Thyroid gland (tissue), 4 donors: ENCODE measurements around the gene GNLY. TPM values are rescaled to one million over a fixed set of nuclear protein-coding genes. Genes with fewer than 3 reads are reported as not detected.

Source experiments
- DNase-seq, 2 donors: peaks; one replicate each; pipeline ENCODE4 v3.0.0-alpha.2; 2019
- H3K27ac ChIP-seq, 3 donors: fragments of 200-600 bp; sonication (generic); 1 replicate in 2 of 3; 2 replicates in 1 of 3; pipeline ENCODE4 v1.5.1; 2016 to 2019; ENCODE audit warnings: mild to moderate bottlenecking in 1 of 3, moderate library complexity in 1 of 3
- H3K27me3 ChIP-seq: fragments of 200-600 bp; sonication (generic); one replicate; pipeline ENCODE4 v1.5.1; 2019
- H3K36me3 ChIP-seq, 2 donors: fragments of 200-600 bp; sonication (generic); one replicate each; pipeline ENCODE4 v1.5.1; 2016 to 2019
- H3K4me1 ChIP-seq, 2 donors: fragments of 200-600 bp; sonication (generic); one replicate each; pipeline ENCODE4 v1.5.1; 2017 to 2019
- H3K4me3 ChIP-seq, 3 donors: fragments of 200-600 bp; sonication (generic); replicated peaks in 1 of 3; 1 replicate in 2 of 3; 2 replicates in 1 of 3; pipeline ENCODE4 v1.5.1; 2016; ENCODE audit warnings: mild to moderate bottlenecking in 1 of 3
- H3K9me3 ChIP-seq: fragments of 200-600 bp; sonication (generic); one replicate; pipeline ENCODE4 v1.5.1; 2017
- POLR2A ChIP-seq, 2 donors: fragments of 450-650 bp; IDR thresholded peaks; one replicate each; pipeline ENCODE4 v1.6.1; 2017; ENCODE audit warnings: antibody characterized with exemption in 2 of 2, mild to moderate bottlenecking in 2 of 2, moderate library complexity in 1 of 2
- WGBS, 2 donors: methylation state at CpG; one replicate each; pipeline ENCODE4 v1.1.5; 2017; 5-methylcytosine and 5-hydroxymethylcytosine counted together
- intact Hi-C: fragments of 100-400 bp; cut with DNase I; formaldehyde crosslinking; loops from one replicate; pipeline ENCODE4 v1.15.1; 2023
- total RNA-seq, 4 donors: library from RNA; depleted of rRNA; stranded (reverse); fragments of >200 nt; gene quantifications; one replicate each; pipeline ENCODE4 v1.2.3, GENCODE V29; 2016
- TF ChIP-seq, protein P1 (sequence below), 6 experiments: fragments of 200-600 bp in 3 of 6; fragments of 450-650 bp in 3 of 6; sonication (generic) in 3 of 6; IDR thresholded peaks; one replicate each; pipeline ENCODE4 v1.5.1; 2016 to 2019; ENCODE audit warnings: antibody characterized with exemption in 6 of 6, mild to moderate bottlenecking in 2 of 6, inconsistent platforms in 1 of 6, moderate library complexity in 1 of 6

Gene GNLY
- total RNA-seq, 4 donors from 2014 or later, result 0.22 to 3.6 (median 0.63) TPM; not detected in 1

DNA sequence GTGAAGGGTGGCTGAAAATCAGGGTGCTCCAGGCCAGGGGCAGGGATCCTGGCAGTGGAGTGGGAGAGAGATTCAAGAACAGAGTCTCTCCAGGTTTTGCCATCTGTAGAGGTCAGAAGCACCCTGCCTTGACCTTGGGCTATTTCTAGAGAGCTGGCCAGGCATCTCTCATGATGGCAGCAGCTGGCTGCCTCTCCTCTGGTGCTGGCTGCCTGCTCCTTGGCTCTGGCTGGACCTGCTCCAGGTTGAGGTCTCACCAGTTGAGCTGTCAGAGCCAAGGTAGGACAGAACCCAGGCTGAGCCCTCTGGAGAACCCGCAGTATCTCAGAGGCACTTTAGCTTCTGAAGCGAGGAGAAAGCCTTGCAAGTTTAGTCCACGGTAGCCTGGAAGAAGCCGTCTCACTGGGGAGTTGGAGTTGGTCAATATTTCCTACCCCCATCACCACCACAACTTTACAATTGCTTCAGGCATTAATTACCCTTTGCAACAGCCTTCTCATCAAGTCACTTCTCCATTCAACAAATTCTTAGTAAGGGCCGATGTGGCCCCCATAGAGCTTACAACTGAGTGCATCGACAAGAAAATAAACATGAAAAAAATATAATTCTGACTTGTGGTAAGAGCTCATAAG is 25.6 kb downstream of the GNLY start:
- 64 to 78% methylated on average over 6 of the region's 6 CpGs for WGBS, 2 donors
- peak; percentile 84 to 86 for DNase-seq
- TF ChIP-seq, protein P1, sequence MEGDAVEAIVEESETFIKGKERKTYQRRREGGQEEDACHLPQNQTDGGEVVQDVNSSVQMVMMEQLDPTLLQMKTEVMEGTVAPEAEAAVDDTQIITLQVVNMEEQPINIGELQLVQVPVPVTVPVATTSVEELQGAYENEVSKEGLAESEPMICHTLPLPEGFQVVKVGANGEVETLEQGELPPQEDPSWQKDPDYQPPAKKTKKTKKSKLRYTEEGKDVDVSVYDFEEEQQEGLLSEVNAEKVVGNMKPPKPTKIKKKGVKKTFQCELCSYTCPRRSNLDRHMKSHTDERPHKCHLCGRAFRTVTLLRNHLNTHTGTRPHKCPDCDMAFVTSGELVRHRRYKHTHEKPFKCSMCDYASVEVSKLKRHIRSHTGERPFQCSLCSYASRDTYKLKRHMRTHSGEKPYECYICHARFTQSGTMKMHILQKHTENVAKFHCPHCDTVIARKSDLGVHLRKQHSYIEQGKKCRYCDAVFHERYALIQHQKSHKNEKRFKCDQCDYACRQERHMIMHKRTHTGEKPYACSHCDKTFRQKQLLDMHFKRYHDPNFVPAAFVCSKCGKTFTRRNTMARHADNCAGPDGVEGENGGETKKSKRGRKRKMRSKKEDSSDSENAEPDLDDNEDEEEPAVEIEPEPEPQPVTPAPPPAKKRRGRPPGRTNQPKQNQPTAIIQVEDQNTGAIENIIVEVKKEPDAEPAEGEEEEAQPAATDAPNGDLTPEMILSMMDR (IDR thresholded peaks at IDR 0.05), result no peak
- peak in 1 of 2 donors; percentile 31 for TF ChIP-seq POLR2A (IDR thresholded peaks at IDR 0.05)
- Histone ChIP-seq H3K36me3 (no peaks in the 10 kb centered on the region), H3K27me3 (no peaks in the 10 kb centered on the region), H3K4me3 (no peak overlapping the region), H3K9me3 (no peaks in the 10 kb centered on the region), H3K27ac (peak overlapping the region; percentile 61 to 82 (median 73)), H3K4me1 (peaks cover 34 to 44% of the 10 kb centered on the region in 2 donors)
- intact Hi-C loops, result no loop called here

DNA sequence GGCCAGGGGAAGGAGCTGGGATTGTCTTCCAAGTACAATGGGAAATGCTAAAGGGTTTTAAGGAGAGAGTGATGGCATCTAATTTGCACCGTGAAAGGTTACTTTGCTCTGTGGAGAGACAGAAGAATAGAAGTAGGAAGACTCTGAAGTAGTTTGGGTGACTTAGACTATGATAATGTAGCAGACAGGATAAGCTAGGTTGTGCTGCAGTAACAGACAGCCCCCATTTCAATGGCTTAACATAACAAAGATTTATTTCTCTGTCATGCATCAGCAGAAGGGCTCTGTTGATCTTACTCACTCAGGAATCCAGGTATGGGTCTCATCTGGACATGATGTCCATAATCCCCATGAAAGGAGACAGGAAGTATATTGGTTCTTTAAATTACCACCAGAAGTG is 26.4 kb downstream of the GNLY start:
- no peaks in the 10 kb centered on the region for H3K27me3 ChIP-seq
- H3K9me3 ChIP-seq, result no peaks in the 10 kb centered on the region
- H3K36me3 ChIP-seq, result no peaks in the 10 kb centered on the region
- 93 to 94% methylated on average over 1 of the region's 1 CpG for WGBS, 2 donors
- DNase-seq, result no peak
- H3K4me1 ChIP-seq, result peaks cover 27 to 40% of the 10 kb centered on the region in 2 donors
- intact Hi-C loops, result no loop called here
- TF ChIP-seq POLR2A (IDR thresholded peaks at IDR 0.05), result no peak
- TF ChIP-seq, protein P1 (IDR thresholded peaks at IDR 0.05), result no peak
- no peak overlapping the region for H3K4me3 ChIP-seq
- H3K27ac ChIP-seq, result peak overlapping the region in 2 of 3 donors; percentile 61 to 73

DNA sequence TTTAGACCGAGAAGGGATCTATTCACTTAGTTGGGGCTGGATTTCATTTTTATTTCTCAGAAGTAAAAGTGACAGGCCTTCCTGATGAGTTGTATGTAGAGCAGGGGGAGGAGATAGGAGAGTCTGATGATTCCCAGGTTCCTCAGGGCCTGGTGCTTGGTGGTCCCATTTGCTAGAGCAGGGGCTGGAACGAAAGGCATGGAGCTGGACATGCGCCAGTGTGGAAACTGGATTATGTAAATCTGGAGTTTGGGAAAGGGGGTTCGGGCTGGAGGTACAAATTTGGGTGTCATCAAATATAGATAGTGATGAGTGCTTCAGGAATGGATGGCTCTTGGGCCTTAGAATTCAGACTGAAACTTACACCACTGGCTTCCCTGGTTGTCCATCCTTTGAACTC is 27.5 kb downstream of the GNLY start:
- intact Hi-C loops, result no loop called here
- no peak for DNase-seq
- 94 to 97% methylated on average over 4 of the region's 4 CpGs for WGBS, 2 donors
- H3K27me3 ChIP-seq, result no peaks in the 10 kb centered on the region
- TF ChIP-seq, protein P1 (IDR thresholded peaks at IDR 0.05), result no peak
- TF ChIP-seq POLR2A (IDR thresholded peaks at IDR 0.05), result no peak
- H3K27ac ChIP-seq, result peak overlapping the region in 2 of 3 donors; percentile 7 to 20
- H3K36me3 ChIP-seq, result no peaks in the 10 kb centered on the region
- H3K4me1 ChIP-seq, result peaks cover 20 to 33% of the 10 kb centered on the region in 2 donors
- H3K9me3 ChIP-seq, result no peaks in the 10 kb centered on the region
- no peak overlapping the region for H3K4me3 ChIP-seq

DNA sequence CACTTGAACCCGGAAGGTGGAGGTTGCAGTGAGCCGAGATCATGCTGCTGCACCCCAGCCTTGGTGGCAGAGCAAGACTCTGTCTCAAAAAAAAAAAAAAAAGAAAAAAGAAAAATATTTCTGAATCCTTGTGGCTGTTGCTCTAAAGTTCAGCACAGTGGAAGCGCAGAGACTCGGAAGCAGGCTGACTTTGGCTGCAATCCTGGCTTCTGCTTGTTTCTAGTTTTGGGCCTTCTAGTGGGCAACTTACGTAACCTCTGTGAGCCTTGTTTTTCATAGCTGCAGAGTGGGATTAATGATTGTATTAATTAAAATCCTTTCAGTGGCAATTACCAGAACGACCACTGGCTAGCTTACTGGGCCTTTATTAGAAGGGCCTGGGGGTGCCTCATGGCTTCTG is 28.4 kb downstream of the GNLY start:
- Histone ChIP-seq H3K27me3 (no peaks in the 10 kb centered on the region), H3K4me1 (peaks cover 20 to 33% of the 10 kb centered on the region in 2 donors), H3K27ac (peak overlapping the region in 2 of 3 donors; percentile 10 to 57), H3K9me3 (no peaks in the 10 kb centered on the region), H3K4me3 (no peak overlapping the region), H3K36me3 (no peaks in the 10 kb centered on the region)
- intact Hi-C loops, result no loop called here
- TF ChIP-seq, protein P1 (IDR thresholded peaks at IDR 0.05), result no peak
- TF ChIP-seq POLR2A (IDR thresholded peaks at IDR 0.05), result no peak
- no peak for DNase-seq
- 91 to 94% methylated on average over 6 of the region's 6 CpGs for WGBS, 2 donors

DNA sequence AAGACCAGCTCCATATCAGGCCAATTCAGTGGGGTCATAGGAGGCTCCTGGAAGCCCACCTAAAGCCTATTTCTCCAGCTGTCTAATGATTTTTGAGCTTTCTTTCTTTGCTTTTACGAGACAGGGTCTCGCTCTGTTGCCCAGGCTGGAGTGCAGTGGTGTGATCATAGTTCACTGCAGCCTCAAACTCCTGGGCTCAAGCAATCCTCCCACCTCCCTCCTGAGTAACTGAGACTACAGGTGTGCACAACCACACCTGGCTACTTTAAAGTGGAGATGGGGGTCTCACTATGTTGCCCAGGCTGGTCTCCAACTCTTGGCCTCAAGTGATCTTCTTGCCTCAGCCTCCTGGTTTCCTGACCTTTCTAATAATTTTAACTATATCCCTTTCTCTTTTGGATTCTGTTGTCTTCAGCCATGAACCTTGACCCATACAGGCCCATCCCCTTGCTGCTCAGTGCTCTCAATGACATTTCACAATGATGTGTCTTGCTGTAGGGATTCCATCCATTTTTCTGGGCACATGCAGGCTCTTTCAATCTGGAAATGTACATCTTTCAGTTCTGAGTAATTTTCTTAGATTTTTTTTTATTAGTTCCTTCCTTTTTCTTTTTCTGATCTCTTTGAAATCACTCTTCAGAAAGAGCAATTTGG is 29.7 kb downstream of the GNLY start:
- no peaks in the 10 kb centered on the region for H3K27me3 ChIP-seq
- no peak overlapping the region for H3K4me3 ChIP-seq
- intact Hi-C loops, result no loop called here
- DNase-seq, result no peak
- WGBS, 2 donors, result 86 to 89% methylated on average over 2 of the region's 2 CpGs
- H3K4me1 ChIP-seq, result peaks cover 25 to 46% of the 10 kb centered on the region in 2 donors
- TF ChIP-seq, protein P1 (IDR thresholded peaks at IDR 0.05), result no peak
- no peak for TF ChIP-seq POLR2A (IDR thresholded peaks at IDR 0.05)
- no peaks in the 10 kb centered on the region for H3K36me3 ChIP-seq
- peak overlapping the region in 2 of 3 donors; percentile 10 to 57 for H3K27ac ChIP-seq
- no peaks in the 10 kb centered on the region for H3K9me3 ChIP-seq
